GM19099 (cell line): ENCODE measurements around the gene CDKN2A.

Experiments used
- POLR2A ChIP-seq: IDR thresholded peaks from 3 replicates; pipeline ENCODE4 v1.6.1; 2011; ENCODE audit warnings: low read depth; ENCODE audit not compliant: insufficient read length; ENCODE audit errors: extremely low read depth

The CDKN2A gene

DNA sequence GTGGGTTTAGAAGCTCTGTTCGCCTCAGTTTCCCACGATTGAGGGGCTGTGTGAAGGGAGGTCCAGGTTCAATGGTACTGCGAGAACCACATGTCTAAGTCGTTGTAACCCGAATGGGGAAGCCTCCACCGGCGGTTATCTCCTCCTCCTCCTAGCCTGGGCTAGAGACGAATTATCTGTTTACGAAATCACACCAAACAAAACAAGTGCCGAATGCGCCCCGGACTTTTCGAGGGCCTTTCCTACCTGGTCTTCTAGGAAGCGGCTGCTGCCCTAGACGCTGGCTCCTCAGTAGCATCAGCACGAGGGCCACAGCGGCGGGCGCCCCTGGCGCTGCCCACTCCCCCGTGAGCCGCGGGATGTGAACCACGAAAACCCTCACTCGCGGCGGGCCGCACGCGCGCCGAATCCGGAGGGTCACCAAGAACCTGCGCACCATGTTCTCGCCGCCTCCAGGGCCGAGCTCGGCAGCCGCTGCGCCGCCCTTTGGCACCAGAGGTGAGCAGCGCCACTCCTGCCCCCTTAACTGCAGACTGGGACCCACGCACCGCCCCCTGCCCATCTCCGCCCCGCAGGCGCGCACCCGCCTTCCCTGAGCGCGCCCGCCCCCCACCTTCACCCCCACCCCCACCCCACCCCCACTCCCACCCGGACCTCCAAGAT, at the start of gene CDKN2A:
TSS of gene CDKN2A (minus strand) at position 500 of the 663 bp plus-strand sequence.
- peak; percentile 58 for TF ChIP-seq POLR2A

- no peak for TF ChIP-seq POLR2A
Measured at GRCh38 chr9:22043928-22044327, 49.7 kb upstream of the CDKN2A start.

DNA sequence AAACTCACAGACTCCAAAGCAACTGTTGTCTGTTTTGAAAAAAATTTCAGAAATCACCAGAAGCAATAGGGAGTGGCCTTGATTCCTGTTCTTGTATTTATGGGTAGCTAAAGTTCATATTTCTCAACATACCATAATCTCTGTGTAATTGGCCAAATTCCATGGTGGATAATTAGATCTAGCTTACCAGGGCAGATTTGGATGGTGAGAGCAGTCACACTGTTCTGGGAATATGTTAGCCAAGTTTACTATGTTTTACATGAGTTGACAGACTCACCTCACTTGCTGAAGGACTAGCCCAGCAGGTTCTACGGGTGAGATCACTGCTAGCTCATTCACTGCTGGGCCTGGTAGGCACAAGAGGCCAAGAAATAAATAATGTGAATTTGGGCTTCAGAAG, 47.6 kb upstream of the CDKN2A start:
- no peak for TF ChIP-seq POLR2A

DNA sequence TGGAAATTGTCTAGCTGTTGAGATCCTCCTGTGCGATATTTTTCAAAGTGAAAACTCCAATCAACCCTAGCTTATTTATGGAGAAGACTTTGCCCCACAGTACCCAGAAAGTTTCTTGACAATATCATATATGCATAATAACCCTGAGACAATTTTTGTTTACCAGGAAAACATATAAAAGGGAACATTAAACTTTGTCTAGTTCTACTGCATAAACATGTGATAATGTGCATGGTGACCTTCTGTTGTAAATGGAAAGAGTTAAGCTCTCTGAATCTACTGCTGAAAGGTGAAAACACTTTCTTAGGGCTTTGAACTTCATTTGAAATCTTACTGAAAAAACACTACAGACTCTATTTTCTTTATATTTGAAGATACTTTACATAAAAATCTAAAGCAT, 47.2 kb upstream of the CDKN2A start:
- no peak for TF ChIP-seq POLR2A

GRCh38 chr9:22040760-22041159, 46.6 kb upstream of the CDKN2A start:
- no peak for TF ChIP-seq POLR2A

DNA sequence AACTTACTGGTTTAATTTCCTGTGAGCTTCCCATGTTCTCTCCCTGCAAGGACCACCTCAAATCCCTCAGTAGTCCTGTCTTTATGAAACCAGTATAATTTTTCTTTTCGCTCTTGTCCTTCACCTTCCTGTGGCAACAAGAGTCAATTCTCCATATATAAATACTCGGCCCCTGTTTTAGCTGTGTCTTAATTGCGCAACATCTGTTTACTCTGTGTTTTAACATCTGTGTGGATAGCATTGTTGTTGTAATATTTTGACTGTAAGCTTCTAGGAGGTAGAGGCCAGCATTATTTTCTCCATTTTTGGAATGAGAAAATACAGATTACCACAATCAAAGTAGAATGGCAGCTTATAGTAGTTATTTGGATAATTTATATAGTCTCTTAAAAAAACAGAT, 45.1 kb upstream of the CDKN2A start:
- no peak for TF ChIP-seq POLR2A

GRCh38 chr9:22037954-22038690, 43.9 kb upstream of the CDKN2A start:
- TF ChIP-seq POLR2A = no peak

- TF ChIP-seq POLR2A = no peak
Measured at GRCh38 chr9:22036866-22037626, 42.9 kb upstream of the CDKN2A start.

- no peak for TF ChIP-seq POLR2A
Measured at GRCh38 chr9:22035591-22036011, 41.4 kb upstream of the CDKN2A start.

- no peak for TF ChIP-seq POLR2A
Measured at GRCh38 chr9:22033012-22033630, 38.9 kb upstream of the CDKN2A start.

- TF ChIP-seq POLR2A = no peak
Measured at GRCh38 chr9:22031655-22032411, 37.6 kb upstream of the CDKN2A start.

DNA sequence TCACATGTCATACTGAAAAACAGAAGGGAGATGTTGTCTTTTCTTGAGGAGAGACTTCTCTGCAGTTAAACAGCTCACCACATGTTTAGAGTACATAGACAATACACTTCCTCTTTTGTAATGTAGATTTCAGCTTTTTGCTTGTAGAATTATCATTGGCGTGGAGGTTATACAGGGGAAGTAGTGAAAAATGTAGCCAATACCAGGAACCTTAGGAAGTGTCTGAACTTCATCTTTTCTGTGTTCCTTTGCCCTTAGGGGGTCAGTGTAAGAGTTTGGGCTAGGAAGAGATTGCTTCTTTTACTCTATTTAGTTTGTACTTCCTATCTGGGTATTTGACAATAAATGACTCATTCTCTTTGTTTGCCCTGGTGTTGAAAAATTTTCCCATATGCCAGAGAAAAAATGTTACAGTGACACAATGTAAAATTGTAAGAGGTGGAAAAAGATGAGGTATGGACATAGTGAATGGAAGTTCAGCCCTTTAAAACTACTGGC, 36.0 kb upstream of the CDKN2A start:
- no peak for TF ChIP-seq POLR2A

DNA sequence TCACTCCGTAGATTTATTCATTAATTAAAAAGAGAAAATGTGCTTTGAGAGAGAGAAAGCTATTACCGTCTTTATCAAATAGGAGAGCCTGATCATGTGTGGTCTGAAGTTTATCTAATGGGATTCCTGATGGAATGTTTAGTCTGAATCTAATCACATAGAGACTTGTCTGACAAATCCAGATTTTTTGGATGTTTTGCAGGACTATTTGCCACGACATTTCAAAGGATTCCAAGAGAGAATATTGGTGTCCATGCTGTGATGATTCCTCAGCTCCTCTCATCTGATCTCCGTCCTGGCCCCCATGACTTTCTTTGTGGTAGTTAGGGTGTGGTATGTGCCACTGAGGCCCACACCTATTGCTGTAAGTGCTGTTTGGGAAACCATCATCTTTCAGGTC, 35.0 kb upstream of the CDKN2A start:
- no peak for TF ChIP-seq POLR2A

GRCh38 chr9:22028394-22028793, 34.2 kb upstream of the CDKN2A start:
- TF ChIP-seq POLR2A = no peak

DNA sequence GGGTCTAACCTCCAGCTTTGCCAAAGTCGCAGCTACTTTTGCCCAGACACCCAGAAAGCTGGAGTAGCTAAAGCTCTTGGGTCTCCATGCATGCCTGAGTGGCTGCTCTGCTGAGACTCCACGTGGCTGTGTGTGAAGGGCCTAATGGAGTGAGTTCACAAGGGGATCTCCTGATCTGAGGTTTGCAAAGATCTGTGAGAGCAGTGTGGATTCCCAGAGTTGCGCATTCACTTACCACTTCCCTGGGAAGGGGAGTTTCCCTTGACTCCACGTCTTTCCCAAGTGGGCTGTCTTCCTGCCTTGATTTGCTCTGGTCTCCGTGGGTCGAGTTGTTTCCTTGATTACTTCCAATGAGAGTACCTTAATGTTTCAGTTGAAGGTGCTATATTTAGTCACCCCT, 32.5 kb upstream of the CDKN2A start:
- no peak for TF ChIP-seq POLR2A

- TF ChIP-seq POLR2A = no peak
Measured at GRCh38 chr9:22022396-22022795, 28.2 kb upstream of the CDKN2A start.
